Activated naive CD4-positive, alpha-beta T cell treated with anti-CD3 and anti-CD28 coated beads, Interleukin-2, amount 50 U/mL, for 24 hours (primary cell): Measurements from ENCODE around the gene PLD1.

Experiments
- H3K27ac Mint-ChIP-seq: one replicate; pipeline ENCODE4 v1.8.0; 2021; ENCODE audit warnings: mild to moderate bottlenecking, mixed read lengths
- H3K27me3 Mint-ChIP-seq: one replicate; pipeline ENCODE4 v1.8.0; 2021; ENCODE audit warnings: mixed read lengths
- H3K36me3 Mint-ChIP-seq: one replicate; pipeline ENCODE4 v1.8.0; 2021; ENCODE audit warnings: mixed read lengths
- H3K4me1 Mint-ChIP-seq: one replicate; pipeline ENCODE4 v1.8.0; 2021; ENCODE audit warnings: mixed read lengths
- H3K4me3 Mint-ChIP-seq: one replicate; pipeline ENCODE4 v1.8.0; 2021; ENCODE audit warnings: mild to moderate bottlenecking, mixed read lengths
- H3K9me3 Mint-ChIP-seq: one replicate; pipeline ENCODE4 v1.8.0; 2021; ENCODE audit warnings: mixed read lengths

Gene PLD1

DNA sequence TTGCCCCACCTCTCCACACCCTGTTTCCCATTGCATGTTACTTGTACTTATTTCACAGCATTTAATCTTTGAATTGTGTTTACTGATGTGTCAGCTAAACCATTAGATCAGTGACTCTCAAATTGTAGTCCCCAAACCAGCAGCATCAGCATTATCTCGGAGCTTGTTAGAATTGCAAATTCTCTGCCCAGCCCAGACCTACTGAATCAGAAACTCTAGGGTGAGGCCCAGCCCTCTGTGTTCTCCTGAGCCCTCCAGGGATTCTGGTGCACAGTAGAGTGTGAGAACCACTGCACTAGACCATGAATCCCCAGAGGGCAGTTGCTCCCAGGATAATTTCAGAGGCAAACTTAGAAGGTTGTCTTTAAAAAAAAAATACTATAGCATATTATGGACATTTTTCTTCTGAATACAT, 13.0 kb downstream of the PLD1 start:
- H3K27me3 Mint-ChIP-seq, result no peaks in the 10 kb centered on the region
- no peak overlapping the region for H3K4me3 Mint-ChIP-seq
- no peaks in the 10 kb centered on the region for H3K36me3 Mint-ChIP-seq
- H3K27ac Mint-ChIP-seq, result no peak overlapping the region
- H3K9me3 Mint-ChIP-seq, result no peaks in the 10 kb centered on the region
- no peaks in the 10 kb centered on the region for H3K4me1 Mint-ChIP-seq

DNA sequence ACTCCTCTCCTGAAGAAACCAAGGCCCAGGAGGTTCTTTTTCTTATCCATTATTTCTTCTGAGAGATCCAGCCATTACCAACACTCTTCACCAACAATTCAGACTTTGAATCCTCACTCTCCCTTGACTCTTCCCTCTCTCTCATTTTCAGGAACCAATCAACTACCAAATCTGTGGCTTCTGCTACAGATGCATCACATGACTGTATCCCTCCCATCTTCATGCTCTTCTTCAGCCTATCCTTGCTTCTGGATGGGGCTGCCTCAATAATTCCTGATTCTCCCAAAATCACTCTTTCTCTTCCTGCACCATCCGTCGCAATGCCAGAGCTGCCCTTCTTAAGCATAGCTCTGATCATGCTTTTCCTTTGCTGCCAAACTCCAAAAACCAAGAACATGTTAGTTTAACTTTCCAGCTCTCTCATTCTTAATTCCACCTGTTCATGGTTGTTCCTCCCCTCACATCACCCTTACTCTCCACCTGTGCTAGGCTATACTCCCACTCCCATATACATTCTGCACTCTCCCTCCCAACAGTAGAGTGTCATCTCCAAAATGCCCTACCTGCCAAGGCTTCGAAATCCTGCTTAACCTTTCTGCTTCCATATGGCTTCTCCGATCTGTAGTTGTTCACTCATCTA, 13.5 kb downstream of the PLD1 start:
- Mint-ChIP-seq H3K4me1 (no peaks in the 10 kb centered on the region), H3K27me3 (no peaks in the 10 kb centered on the region), H3K27ac (no peak overlapping the region), H3K36me3 (no peaks in the 10 kb centered on the region), H3K4me3 (no peak overlapping the region), H3K9me3 (no peaks in the 10 kb centered on the region)

DNA sequence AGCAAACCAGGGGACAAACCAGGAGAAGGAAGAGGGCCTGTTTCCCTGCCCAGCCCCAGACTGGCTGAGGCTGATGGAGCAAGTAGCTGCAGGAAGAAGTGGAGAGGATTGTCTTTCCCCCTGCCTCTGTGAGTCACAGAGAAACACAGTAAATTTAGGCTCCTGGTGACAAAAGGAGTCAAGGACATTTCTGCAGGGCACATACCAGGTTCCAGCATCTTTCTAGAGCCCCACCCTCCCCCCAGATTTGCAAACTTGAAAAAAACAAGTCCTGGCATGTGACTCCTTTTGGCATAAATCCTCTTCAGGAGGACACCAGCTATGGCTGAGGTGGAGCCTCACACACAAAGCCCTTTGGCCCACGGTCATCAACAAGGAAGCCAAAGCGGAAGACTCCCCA, 17.8 kb downstream of the PLD1 start:
- Mint-ChIP-seq H3K36me3 (no peaks in the 10 kb centered on the region), H3K4me3 (no peak overlapping the region), H3K27ac (no peak overlapping the region), H3K9me3 (no peaks in the 10 kb centered on the region), H3K4me1 (no peaks in the 10 kb centered on the region), H3K27me3 (peaks cover 3% of the 10 kb centered on the region)

DNA sequence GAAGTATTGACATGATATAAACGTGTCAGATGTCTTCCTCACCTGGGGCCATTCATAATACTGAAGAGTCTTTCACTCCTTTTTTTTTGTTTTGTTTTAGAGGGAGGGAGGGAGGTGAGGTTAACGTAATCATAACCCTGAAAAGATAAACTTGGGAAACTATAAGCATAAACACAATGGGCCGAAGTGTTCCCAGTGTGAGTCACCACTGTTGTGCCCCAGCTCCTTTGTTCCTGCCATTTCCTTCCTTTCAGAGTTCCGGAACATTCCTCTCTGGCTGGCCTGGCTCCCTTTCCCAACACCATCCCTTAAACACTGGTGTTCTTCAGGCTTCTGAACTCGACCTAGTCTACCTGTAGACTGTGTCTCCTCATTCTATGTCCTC, 18.6 kb downstream of the PLD1 start:
- Mint-ChIP-seq H3K4me1 (no peaks in the 10 kb centered on the region), H3K36me3 (no peaks in the 10 kb centered on the region), H3K27me3 (peaks cover 3% of the 10 kb centered on the region), H3K9me3 (no peaks in the 10 kb centered on the region), H3K27ac (no peak overlapping the region), H3K4me3 (no peak overlapping the region)

DNA sequence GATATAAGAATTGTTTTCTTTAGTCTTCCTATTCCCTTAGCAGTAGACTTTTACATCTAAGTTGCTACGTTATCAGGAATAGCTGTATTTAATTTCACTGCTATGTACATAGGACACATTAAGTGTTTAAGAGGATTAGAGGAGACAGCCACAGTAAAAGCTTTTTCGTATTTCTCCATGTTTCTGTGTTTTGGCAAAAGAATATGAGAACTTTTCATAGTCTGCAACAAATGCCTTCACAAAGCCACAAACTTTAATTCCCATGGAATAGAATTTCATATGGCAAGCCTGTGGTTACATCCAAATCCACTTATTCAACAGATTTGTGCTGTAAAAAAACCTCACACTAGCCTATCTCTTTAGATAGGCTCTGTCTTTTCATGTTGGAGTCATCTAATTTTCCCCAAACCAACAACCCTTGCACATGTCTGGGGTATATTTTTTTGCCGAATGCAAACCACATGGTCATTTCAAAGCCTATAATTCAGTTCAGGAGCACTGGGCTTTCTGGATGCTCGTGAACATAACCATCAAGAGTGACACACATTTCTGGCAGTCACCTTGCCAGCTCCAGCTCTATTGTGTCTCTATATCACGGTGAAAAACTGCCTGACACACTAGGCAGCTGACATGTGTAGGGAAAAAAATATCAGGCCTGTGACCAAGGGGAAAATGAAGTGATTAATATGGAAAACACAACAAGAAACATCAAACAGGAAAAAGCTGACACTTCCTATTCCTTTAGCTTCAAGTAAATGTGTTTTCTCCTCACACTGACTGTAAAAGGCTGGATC, 19.2 kb downstream of the PLD1 start:
- no peaks in the 10 kb centered on the region for H3K4me1 Mint-ChIP-seq
- H3K9me3 Mint-ChIP-seq, result no peaks in the 10 kb centered on the region
- no peak overlapping the region for H3K27ac Mint-ChIP-seq
- no peaks in the 10 kb centered on the region for H3K36me3 Mint-ChIP-seq
- peaks cover 3% of the 10 kb centered on the region for H3K27me3 Mint-ChIP-seq
- no peak overlapping the region for H3K4me3 Mint-ChIP-seq

DNA sequence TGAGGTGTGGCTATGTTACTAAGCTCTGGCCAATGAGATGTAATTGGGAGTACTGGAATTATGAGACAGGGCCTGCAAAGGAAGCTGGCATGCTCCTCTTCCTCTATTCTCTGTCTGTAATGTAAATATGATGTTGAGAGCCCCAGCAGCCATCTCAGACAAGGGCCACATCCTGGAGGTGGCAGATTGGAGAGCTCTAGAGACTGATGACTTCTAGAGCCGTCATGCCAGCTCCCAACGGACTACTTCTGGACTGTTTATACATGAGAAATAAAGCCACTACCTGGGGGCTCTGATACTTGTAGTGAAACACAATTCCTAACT, 19.7 kb downstream of the PLD1 start:
- Mint-ChIP-seq H3K4me3 (no peak overlapping the region), H3K9me3 (no peaks in the 10 kb centered on the region), H3K4me1 (no peaks in the 10 kb centered on the region), H3K27ac (no peak overlapping the region), H3K27me3 (peaks cover 3% of the 10 kb centered on the region), H3K36me3 (no peaks in the 10 kb centered on the region)

DNA sequence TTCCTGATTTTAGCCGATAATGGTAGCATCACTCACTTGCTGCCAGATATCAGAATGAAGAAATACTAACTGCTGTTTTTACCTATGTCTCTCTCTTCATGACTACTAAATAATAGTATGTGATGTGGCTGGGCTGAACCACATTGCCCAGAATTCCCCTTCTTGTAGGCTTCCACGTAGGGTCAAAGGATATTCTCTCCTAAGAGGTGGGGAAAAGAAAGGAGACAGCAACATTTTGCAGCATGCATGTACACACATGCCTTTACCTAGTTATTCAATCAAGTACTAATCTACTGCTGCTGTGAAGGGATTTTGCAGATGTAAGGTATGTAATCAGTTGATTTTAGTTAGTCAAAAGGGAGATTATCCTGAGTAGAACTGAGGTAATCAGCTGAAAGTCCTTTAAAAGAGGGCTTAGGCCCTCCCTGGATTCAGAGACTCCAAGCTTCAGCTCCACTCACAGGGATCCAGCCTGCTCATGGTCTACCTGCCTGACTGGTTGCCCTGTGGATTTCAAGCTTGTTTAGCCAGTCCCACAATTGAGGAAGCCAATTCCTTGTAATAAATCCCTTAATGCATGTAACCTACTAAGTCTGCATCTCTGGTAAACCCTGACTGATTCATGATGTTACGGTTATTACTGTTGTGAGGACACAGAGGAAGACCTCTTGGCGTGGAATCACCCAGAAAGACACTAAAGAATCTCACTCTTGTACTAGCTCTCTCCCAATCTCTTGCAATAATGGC, 20.4 kb downstream of the PLD1 start:
- H3K9me3 Mint-ChIP-seq, result no peaks in the 10 kb centered on the region
- H3K36me3 Mint-ChIP-seq, result no peaks in the 10 kb centered on the region
- H3K4me3 Mint-ChIP-seq, result no peak overlapping the region
- H3K27me3 Mint-ChIP-seq, result peaks cover 3% of the 10 kb centered on the region
- H3K27ac Mint-ChIP-seq, result no peak overlapping the region
- H3K4me1 Mint-ChIP-seq, result no peaks in the 10 kb centered on the region

DNA sequence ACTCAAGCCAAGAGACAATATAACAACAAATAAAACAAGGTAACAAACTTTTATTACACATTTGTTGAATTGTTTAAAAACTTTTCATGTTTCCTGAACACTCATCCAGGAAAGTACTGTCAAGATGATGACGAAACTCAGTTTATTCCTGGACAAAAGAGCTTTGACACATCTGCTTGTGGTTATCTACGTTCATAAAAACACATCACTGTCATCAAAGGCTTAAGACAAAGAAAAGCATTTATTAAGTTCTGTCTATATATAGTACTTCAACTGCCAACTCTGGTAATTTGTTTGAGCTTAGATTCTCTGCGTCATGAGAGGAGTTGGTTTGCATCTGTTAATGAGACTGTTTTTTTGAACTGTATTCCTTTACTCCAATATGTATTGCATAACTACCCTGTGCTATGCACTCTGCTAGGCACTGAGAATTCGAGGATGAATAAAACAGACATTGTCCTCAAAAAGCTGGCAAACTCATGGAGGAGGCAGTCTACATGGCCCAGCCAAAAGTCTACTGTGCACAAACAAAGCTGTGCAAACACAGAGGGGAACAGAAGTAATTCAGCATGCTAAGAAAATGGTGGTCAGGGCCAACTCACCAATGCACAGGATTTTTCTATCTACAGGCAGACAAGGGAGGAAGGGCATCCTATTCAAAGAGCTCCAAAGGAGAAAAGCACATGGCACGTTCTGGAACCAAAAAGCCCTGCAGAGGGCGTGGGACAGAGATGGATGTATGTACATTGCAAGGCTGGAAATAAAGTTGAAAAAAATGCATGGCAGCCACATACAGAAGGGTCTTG, 21.5 kb downstream of the PLD1 start:
- Mint-ChIP-seq H3K27ac (no peak overlapping the region), H3K4me3 (no peak overlapping the region), H3K4me1 (no peaks in the 10 kb centered on the region), H3K36me3 (no peaks in the 10 kb centered on the region), H3K27me3 (peaks cover 4% of the 10 kb centered on the region), H3K9me3 (no peaks in the 10 kb centered on the region)

DNA sequence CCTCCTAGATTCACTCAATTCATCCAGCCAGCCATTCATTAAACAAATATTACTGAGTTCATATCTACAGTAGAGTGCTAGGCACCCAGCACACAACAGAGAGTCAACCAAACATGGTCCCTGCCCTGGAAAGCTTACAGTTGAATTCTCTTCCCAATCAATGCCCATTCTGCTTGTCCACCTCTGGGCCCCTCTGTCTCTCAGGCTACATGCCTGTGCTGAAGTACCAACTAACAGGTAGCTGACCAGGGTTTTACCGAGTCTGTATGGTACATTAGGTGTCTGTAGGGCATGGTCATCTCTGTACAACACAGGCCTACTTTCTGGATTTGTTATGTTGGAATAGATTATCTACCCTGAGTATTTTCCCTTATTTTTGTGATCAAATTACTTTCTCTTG, 23.3 kb downstream of the PLD1 start:
- no peaks in the 10 kb centered on the region for H3K36me3 Mint-ChIP-seq
- H3K27me3 Mint-ChIP-seq, result peaks cover 4% of the 10 kb centered on the region
- no peak overlapping the region for H3K4me3 Mint-ChIP-seq
- H3K9me3 Mint-ChIP-seq, result no peaks in the 10 kb centered on the region
- no peak overlapping the region for H3K27ac Mint-ChIP-seq
- H3K4me1 Mint-ChIP-seq, result no peaks in the 10 kb centered on the region

DNA sequence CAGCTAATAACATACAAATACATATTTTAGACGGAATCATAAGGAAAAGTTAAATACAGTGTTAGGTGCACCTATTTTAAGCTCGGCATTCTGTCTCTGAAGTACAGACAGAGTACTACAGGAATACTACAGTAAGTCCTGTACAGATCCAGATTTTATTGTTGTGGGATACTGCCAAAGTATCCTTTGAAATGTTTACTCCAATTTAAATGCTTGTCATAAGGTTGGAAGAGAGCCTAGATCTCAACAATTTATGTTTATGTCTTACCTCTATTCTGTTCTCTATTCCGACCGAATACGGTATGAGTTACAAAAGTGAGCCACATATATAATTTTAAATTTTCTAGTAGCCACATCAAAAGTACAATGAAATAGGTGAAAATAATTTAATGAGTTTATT, 25.3 kb downstream of the PLD1 start:
- H3K36me3 Mint-ChIP-seq, result no peaks in the 10 kb centered on the region
- no peak overlapping the region for H3K27ac Mint-ChIP-seq
- H3K27me3 Mint-ChIP-seq, result peaks cover 10% of the 10 kb centered on the region
- H3K4me1 Mint-ChIP-seq, result no peaks in the 10 kb centered on the region
- H3K9me3 Mint-ChIP-seq, result no peaks in the 10 kb centered on the region
- no peak overlapping the region for H3K4me3 Mint-ChIP-seq

DNA sequence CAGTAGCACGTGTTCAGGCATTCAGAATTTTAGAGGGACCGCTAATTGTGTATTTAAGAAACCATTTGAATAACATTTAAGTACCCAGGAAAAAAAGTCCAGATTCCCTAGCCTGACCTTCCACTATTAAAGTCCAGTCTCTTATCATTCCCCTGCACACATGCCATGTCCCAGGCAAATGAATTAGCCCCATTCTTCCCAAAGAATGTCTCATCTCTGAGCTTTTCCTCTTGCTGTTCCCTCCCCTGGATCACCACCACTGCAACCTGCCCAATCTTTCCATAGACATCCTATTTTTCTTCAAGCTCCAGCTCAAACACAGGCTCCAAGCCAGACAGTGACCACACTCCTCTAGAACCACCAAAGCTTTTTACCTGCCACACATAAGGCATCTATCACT, 25.9 kb downstream of the PLD1 start:
- H3K9me3 Mint-ChIP-seq, result no peaks in the 10 kb centered on the region
- peaks cover 10% of the 10 kb centered on the region for H3K27me3 Mint-ChIP-seq
- H3K4me3 Mint-ChIP-seq, result no peak overlapping the region
- no peak overlapping the region for H3K27ac Mint-ChIP-seq
- no peaks in the 10 kb centered on the region for H3K36me3 Mint-ChIP-seq
- no peaks in the 10 kb centered on the region for H3K4me1 Mint-ChIP-seq

DNA sequence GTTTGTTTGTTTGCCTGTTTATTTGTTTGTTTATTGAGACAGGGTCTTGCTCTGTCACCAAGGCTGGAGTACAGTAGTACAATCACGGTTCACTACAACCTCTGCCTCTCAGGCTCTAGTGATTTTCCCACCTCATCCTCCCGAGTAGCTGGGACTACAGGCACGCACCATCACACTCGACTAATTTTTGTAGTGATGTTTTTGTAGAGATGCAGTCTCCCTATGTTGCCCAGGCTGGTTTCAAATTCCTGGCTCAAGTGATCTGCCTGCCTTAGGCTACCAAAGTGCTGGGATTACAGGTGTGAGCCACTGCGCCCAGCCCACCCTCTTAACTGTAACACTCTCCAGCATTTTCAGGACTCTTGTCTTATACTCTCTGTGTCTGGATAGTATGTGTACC, 26.7 kb downstream of the PLD1 start:
- H3K27me3 Mint-ChIP-seq, result peaks cover 7% of the 10 kb centered on the region
- H3K36me3 Mint-ChIP-seq, result no peaks in the 10 kb centered on the region
- no peaks in the 10 kb centered on the region for H3K9me3 Mint-ChIP-seq
- H3K4me3 Mint-ChIP-seq, result no peak overlapping the region
- no peak overlapping the region for H3K27ac Mint-ChIP-seq
- no peaks in the 10 kb centered on the region for H3K4me1 Mint-ChIP-seq

DNA sequence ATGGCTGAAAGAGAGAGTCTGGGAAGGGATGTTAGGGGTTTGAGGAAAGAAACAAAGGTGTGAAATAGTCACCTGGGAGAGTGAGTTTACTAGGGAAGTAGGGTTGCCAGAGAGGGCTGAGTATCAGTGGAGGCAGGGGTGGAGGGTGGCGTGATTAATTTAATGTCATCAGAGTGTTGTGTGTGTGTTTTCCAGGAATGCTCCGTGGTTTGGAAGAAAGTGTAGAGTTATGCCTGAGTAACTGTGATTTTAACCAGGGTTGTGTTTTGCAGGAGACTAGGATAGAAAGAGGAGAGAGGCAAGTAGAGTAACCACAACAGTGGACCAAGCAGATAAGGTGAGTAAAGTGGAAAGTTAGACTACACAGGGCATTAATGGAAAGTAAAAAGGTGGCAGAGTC, 27.2 kb downstream of the PLD1 start:
- Mint-ChIP-seq H3K27ac (no peak overlapping the region), H3K27me3 (peaks cover 7% of the 10 kb centered on the region), H3K9me3 (no peaks in the 10 kb centered on the region), H3K4me1 (no peaks in the 10 kb centered on the region), H3K36me3 (no peaks in the 10 kb centered on the region), H3K4me3 (no peak overlapping the region)

DNA sequence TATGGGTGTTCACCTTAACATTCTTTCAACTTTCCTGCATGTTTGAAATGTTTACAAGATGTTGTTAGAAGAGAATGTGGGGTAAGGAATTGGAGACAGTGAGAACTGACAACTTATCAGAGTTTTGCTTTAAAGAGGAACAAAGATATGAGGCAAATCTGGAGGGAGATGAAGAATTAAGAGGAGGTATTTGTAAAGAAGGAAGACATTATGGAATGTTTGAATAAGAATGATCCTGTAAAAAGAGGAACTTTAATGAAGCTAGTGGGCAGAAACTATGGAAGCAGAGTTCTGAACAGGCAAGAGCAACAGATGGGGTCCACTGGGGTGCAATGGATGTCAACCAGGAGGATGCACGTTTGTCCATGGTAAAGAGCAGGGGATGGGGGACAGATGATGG, 27.7 kb downstream of the PLD1 start:
- no peaks in the 10 kb centered on the region for H3K36me3 Mint-ChIP-seq
- no peaks in the 10 kb centered on the region for H3K4me1 Mint-ChIP-seq
- H3K27ac Mint-ChIP-seq, result no peak overlapping the region
- H3K4me3 Mint-ChIP-seq, result no peak overlapping the region
- H3K27me3 Mint-ChIP-seq, result peaks cover 7% of the 10 kb centered on the region
- no peaks in the 10 kb centered on the region for H3K9me3 Mint-ChIP-seq

DNA sequence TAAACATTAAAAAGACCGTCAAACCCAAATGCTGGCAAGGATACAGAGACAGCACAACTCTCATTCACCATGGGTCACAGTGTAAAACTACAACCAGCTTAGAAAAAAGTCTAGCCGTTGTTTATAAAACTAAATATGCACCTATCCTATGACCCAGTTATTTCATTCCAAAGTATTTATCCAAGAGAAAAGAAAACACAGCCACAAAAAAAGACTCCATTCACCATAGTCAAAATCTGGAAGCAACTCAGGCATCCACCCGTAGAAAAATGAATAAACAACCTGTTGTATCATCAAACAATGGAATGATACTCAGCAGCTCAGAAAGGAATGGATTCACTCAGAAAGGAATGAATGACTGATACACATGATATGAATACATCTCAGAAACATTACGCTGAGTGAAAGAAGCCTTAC, 28.6 kb downstream of the PLD1 start:
- Mint-ChIP-seq H3K9me3 (no peaks in the 10 kb centered on the region), H3K4me1 (no peaks in the 10 kb centered on the region), H3K27ac (no peak overlapping the region), H3K4me3 (no peak overlapping the region), H3K27me3 (peaks cover 7% of the 10 kb centered on the region), H3K36me3 (no peaks in the 10 kb centered on the region)

DNA sequence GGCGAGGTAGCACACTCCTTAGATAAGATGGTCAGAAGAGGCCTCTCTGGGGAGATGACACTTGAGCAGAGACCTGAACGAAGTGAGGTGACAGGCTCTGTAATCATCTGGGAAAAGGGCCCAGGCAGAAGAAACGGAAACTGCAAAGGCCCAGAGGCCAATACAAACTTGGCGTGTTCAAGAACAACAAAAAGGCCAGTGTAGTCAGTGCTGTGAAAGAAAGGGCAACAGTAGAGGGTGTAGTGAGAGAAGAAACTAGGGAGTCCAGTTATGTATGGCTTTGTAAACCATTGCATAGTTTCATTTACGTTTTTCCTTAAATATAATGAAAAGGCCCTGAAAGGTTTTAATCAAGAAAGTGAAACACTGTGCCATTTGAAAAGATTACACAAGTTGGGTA, 31.8 kb downstream of the PLD1 start:
- peaks cover 6% of the 10 kb centered on the region for H3K27me3 Mint-ChIP-seq
- no peaks in the 10 kb centered on the region for H3K9me3 Mint-ChIP-seq
- no peak overlapping the region for H3K27ac Mint-ChIP-seq

More for the DNA sequence above, 31.8 kb downstream of the PLD1 start:
- Mint-ChIP-seq H3K4me3 (no peak overlapping the region), H3K4me1 (no peaks in the 10 kb centered on the region), H3K36me3 (no peaks in the 10 kb centered on the region)
